Liver (tissue), 3 donors: ENCODE measurements around the gene ANP32A.

Experiments used
- CTCF ChIP-seq: fragments of 150-350 bp; IDR thresholded peaks from 2 replicates; pipeline ENCODE4 v1.5.1; 2017; ENCODE audit warnings: improper control_type of control experiment, low read depth, low read length; ENCODE audit not compliant: missing input control
- GABPA ChIP-seq, 2 donors: IDR thresholded peaks in 1 of 2; conservative IDR thresholded peaks in 1 of 2; 2 replicates each; pipeline ENCODE4 v1.6.1; 2016; ENCODE audit warnings: antibody characterized with exemption in 2 of 2, mild to moderate bottlenecking in 1 of 2, moderate library complexity in 1 of 2
- TF ChIP-seq, protein P1 (sequence below): IDR thresholded peaks from 2 replicates; pipeline ENCODE4 v1.6.1; 2016; ENCODE audit warnings: antibody characterized with exemption
- TF ChIP-seq, protein P2 (sequence below): IDR thresholded peaks from 2 replicates; pipeline ENCODE4 v1.6.1; 2016; ENCODE audit warnings: antibody characterized with exemption, mild to moderate bottlenecking
- donor health status: healthy.
- donor health status: healthy.

- TF ChIP-seq CTCF (no peak), GABPA (IDR thresholded peaks at IDR 0.05 in 1 of 2, conservative IDR thresholded peaks at IDR 0.05 in 1 of 2) (no peak)
- TF ChIP-seq, protein P1, sequence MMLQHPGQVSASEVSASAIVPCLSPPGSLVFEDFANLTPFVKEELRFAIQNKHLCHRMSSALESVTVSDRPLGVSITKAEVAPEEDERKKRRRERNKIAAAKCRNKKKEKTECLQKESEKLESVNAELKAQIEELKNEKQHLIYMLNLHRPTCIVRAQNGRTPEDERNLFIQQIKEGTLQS, result no peak
- TF ChIP-seq, protein P2, sequence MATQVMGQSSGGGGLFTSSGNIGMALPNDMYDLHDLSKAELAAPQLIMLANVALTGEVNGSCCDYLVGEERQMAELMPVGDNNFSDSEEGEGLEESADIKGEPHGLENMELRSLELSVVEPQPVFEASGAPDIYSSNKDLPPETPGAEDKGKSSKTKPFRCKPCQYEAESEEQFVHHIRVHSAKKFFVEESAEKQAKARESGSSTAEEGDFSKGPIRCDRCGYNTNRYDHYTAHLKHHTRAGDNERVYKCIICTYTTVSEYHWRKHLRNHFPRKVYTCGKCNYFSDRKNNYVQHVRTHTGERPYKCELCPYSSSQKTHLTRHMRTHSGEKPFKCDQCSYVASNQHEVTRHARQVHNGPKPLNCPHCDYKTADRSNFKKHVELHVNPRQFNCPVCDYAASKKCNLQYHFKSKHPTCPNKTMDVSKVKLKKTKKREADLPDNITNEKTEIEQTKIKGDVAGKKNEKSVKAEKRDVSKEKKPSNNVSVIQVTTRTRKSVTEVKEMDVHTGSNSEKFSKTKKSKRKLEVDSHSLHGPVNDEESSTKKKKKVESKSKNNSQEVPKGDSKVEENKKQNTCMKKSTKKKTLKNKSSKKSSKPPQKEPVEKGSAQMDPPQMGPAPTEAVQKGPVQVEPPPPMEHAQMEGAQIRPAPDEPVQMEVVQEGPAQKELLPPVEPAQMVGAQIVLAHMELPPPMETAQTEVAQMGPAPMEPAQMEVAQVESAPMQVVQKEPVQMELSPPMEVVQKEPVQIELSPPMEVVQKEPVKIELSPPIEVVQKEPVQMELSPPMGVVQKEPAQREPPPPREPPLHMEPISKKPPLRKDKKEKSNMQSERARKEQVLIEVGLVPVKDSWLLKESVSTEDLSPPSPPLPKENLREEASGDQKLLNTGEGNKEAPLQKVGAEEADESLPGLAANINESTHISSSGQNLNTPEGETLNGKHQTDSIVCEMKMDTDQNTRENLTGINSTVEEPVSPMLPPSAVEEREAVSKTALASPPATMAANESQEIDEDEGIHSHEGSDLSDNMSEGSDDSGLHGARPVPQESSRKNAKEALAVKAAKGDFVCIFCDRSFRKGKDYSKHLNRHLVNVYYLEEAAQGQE, result no peak
Observed at GRCh38 chr15:68862415-68862814, 41.7 kb upstream of the ANP32A start.
